Activated T-cell treated with anti-CD3 and anti-CD28 coated beads, Interleukin-2, amount 50 U/mL, for 24 hours (primary cell): Measurements from ENCODE around the gene PYY.
"Not testable (repeated sequence)": the region's sequence is repeated elsewhere in the genome, so short reads cannot be mapped to it uniquely, and the experiment has no call there.

Experiments
- DNase-seq: peaks from one replicate; pipeline ENCODE4 v3.0.0-alpha.2; 2020
- H3K27ac Mint-ChIP-seq: 2 replicates; pipeline ENCODE4 v1.8.0; 2020; ENCODE audit warnings: mild to moderate bottlenecking, mixed read lengths
- H3K27me3 Mint-ChIP-seq: 2 replicates; pipeline ENCODE4 v1.8.0; 2020; ENCODE audit warnings: mixed read lengths
- H3K36me3 Mint-ChIP-seq: 2 replicates; pipeline ENCODE4 v1.8.0; 2020; ENCODE audit warnings: low read depth, mixed read lengths
- H3K4me1 Mint-ChIP-seq: 2 replicates; pipeline ENCODE4 v1.8.0; 2020; ENCODE audit warnings: low read depth, mixed read lengths
- H3K4me3 Mint-ChIP-seq: 2 replicates; pipeline ENCODE4 v1.8.0; 2020; ENCODE audit warnings: mild to moderate bottlenecking, moderate library complexity, mixed read lengths
- H3K9me3 Mint-ChIP-seq: 2 replicates; pipeline ENCODE4 v1.8.0; 2020; ENCODE audit warnings: mixed read lengths

Gene PYY

DNA sequence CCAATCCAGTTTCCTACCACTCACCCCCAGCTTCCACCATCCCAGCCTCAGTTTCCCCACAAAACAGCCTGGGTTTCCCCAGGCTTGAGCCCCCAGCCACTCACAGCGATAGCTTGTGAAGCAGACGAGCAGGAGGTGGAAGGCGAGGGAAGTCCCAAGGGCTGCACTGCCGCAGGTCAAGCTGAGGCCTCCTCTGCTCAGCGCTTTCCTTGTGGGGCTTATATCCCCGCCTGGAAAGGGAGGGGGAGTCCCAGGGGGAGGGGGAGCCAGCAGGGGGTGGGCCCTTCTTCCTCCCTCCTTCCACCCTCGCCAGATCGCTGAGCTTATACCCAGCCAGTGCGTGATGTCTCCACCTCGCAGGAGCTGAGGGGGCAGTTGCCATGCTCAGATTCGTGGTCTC lies at the start of gene PYY:
Gene PYY, minus strand, starts transcription at position 195 of the 400 bp plus-strand sequence. CDS start 457 bp downstream, outside the sequence.
- Mint-ChIP-seq H3K4me1 (peaks cover 3% of the 10 kb centered on the region), H3K36me3 (no peaks in the 10 kb centered on the region), H3K9me3 (no peaks in the 10 kb centered on the region), H3K27me3 (peaks cover 60% of the 10 kb centered on the region), H3K4me3 (peak within 1 kb of the TSS; percentile 51), H3K27ac (no peak within 1 kb of the TSS)
- DNase-seq: no peak

DNA sequence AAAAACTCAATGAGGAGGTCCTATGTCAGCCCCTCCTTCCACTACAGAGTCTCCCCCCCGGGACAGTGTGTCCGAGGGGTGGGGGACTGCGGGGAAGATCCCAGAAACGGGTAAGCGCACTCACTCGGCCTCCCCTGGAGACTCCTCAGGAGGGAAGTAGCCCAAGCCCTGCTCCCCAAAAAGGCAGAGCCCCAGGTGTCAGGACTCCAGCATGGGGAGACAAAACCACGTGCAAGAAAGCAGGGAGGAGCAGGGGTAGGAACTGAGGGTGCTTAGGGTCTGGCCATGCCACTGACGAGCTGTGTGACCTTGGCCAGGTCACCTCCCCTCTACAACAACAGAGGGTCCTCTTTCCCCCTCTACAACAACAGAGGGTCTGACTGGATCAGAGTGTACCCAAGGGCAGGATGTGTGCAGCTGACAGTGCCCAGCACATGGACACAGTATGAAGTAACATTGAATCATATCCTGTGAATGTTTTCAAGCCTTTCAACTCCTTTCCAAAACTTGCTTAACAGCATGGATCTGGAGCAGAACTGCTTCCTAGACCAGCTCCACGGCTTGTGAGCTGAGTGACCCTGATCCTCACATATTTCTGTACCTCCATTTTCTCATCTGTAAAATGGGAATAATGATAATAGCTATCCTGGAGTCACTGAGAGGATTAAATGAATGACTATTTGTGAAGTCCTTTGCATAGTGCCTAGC lies 48.6 kb upstream of the PYY start:
- DNase-seq: no peak
- Mint-ChIP-seq H3K36me3 (no peaks in the 10 kb centered on the region), H3K4me1 (peaks cover 12% of the 10 kb centered on the region), H3K4me3 (no peak overlapping the region), H3K9me3 (no peaks in the 10 kb centered on the region), H3K27ac (no peak overlapping the region), H3K27me3 (peaks cover 25% of the 10 kb centered on the region)

DNA sequence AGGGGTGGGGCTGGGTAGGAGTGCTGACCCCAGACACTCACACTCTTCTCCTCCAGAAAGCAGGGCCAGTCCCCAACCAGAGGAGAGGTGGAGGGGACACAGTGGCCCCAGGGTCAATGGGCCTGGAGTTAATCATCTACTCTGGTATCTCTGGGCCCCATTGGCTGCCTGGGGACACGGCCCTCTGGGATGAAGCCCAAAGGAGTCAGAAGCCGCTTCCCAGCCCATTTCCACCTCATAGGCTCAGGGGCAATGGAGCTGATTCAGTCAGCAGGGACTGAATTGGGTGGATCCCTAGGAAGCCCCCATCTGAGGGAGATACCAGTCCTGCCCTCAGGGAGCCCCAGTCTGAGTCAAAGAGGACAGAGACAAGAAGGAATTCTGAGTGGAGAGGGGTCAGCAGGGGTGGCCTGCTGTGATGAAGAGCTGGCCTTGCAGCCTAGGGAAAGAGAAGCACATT lies 47.8 kb upstream of the PYY start:
- Mint-ChIP-seq H3K9me3 (no peaks in the 10 kb centered on the region), H3K36me3 (no peaks in the 10 kb centered on the region), H3K27ac (no peak overlapping the region), H3K4me1 (peaks cover 8% of the 10 kb centered on the region), H3K27me3 (peaks cover 26% of the 10 kb centered on the region), H3K4me3 (no peak overlapping the region)
- DNase-seq: no peak

DNA sequence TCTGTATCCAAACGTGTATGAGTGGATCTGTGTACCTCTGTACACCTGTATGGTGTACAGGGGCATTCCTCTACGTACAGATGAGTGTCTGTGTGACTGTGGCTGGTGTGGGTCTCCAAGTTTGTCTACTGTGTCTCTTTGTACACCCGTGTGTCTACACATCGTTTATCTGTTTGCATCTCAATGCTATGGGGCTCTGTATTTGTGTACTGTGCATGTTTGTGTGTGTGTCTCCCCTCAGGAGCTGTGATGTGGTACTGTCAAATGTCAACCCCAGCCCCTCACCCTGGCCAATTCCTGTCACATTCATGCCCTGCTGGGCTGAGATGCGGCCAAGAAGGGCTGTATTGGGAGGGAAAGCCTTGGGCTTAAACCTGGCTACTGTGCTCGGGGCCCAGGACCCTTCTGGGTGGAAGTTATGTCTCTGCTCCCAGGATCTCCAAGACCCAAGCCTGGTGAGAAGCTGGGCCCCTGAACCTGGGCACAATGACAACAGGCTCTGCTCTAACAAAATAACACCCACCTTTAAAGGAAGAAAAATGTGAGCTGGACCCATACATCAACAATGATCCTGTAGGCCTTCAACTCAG lies 47.2 kb upstream of the PYY start:
- Mint-ChIP-seq H3K4me3 (no peak overlapping the region), H3K36me3 (no peaks in the 10 kb centered on the region), H3K27ac (no peak overlapping the region), H3K27me3 (peaks cover 26% of the 10 kb centered on the region), H3K4me1 (peaks cover 3% of the 10 kb centered on the region), H3K9me3 (no peaks in the 10 kb centered on the region)
- DNase-seq: no peak

DNA sequence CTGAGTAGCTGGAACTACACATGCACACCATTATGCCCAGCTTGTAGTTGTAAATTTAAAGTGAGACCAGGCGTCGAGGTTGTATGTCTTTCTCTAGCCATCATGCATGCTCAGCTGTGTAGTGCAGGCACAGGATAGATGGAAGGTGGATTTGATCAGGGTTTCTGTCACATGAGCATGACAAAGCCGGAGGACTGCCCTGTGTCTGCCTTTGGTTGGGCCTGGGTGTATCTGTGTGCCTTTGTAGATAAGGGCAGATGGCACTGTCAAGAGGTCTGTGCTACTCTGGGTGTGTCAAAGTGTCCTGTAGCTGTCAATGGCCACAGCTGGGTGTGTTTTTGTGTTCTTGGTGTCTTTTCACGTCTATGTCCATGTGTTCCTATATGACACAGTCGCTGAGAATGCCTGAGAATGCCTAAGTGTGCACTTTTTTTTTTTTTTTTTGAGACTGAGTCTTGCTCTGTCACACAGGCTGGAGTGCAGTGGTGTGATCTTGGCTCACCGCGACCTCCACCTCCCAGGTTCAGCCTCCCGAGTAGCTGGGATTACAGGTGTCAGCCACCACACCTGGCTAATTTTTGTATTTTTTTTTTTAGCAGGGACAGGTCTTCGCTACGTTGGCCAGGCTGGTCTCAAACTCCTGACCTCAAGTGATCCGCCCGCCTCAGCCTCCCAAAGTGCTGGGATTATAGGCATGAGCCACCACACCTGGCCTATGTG lies 46.6 kb upstream of the PYY start:
- Mint-ChIP-seq H3K27me3 (peaks cover 22% of the 10 kb centered on the region), H3K4me3 (no peak overlapping the region), H3K9me3 (no peaks in the 10 kb centered on the region), H3K27ac (no peak overlapping the region), H3K4me1 (peaks cover 1% of the 10 kb centered on the region), H3K36me3 (no peaks in the 10 kb centered on the region)
- DNase-seq: no peak

DNA sequence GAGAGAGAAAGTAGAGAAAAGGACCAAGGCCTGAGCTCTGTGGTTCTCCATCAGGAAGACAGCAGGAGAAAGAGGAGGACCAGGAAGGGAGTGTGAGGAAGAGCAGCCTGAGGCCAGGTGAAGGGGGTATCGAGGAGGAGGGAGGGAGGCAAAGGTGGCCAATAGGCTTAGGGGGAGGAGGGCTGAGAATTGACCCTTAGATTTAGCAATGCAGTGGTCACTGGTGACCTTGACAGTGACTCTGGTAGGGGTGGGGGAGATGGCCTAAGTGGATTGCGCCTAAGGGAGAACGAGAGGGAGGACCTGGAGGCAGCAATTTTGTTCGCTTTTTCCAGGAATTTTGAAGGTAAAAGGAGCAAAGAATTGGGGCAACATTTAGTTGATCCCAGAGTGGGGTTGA lies 45.3 kb upstream of the PYY start:
- H3K27me3 Mint-ChIP-seq: peaks cover 27% of the 10 kb centered on the region
- H3K36me3 Mint-ChIP-seq: no peaks in the 10 kb centered on the region
- no peak overlapping the region for H3K27ac Mint-ChIP-seq
- DNase-seq: no peak
- peaks cover 4% of the 10 kb centered on the region for H3K4me1 Mint-ChIP-seq
- H3K4me3 Mint-ChIP-seq: no peak overlapping the region
- no peaks in the 10 kb centered on the region for H3K9me3 Mint-ChIP-seq

DNA sequence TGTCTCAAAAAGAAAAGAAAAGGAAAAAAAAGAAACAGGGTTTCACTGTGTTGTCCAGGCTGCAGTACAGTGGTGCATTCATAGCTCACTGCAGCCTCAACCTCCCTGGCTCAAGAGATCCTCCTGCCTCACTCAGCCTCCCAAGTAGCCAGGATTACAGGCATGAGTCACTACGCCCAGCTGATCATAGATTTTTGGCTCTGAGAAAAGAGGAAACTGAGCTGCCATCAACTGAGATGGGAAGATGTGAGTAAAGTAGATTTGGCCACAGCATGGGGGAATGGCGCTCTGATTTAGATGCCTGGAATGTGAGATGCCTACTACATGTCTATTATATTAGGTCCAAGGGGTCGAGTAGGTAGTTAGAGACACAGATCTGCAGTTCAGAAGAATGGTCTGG lies 44.8 kb upstream of the PYY start:
- no peaks in the 10 kb centered on the region for H3K9me3 Mint-ChIP-seq
- no peak for DNase-seq
- no peak overlapping the region for H3K4me3 Mint-ChIP-seq
- no peak overlapping the region for H3K27ac Mint-ChIP-seq
- peaks cover 27% of the 10 kb centered on the region for H3K27me3 Mint-ChIP-seq
- no peaks in the 10 kb centered on the region for H3K36me3 Mint-ChIP-seq
- peaks cover 4% of the 10 kb centered on the region for H3K4me1 Mint-ChIP-seq

DNA sequence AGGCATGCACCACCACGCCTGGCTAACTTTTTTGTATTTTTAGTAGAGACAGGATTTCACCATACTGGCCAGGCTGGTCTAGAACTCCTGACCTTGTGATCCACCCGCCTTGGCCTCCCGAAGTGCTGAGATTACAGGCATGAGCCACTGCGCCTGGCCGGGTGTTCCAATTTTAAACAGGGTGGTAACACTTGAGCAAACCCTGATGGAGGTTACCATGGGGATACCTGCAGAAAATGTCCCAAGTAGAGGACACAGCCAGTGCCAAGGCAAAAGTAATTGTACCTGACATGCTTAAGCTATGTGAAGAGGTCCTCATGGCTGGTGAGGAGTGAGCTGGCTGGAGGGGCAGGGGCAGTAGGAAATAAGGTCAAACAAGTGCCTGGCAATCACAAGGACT lies 43.4 kb upstream of the PYY start:
- H3K9me3 Mint-ChIP-seq, DNase-seq, H3K27ac Mint-ChIP-seq, H3K4me1 Mint-ChIP-seq, H3K36me3 Mint-ChIP-seq, H3K4me3 Mint-ChIP-seq: not testable (repeated sequence)
- H3K27me3 Mint-ChIP-seq: peaks cover 31% of the 10 kb centered on the region

DNA sequence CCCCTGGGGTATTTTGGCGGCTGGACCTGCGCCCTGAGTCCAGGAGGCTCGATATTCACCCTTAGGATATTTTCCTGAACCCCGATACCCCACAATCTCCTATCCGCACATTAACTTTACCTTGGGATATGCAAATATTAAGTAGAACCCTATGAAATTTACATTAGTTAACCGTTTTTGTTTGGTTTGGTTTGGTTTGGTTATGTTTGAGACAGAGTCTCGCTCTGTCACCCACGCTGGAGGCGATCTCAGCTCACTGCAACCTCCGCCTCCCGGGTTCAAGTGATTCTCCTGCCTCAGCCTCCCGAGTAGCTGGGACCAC lies 41.4 kb upstream of the PYY start:
- DNase-seq: no peak
- H3K9me3 Mint-ChIP-seq: no peaks in the 10 kb centered on the region
- H3K4me1 Mint-ChIP-seq: peaks cover 4% of the 10 kb centered on the region
- no peaks in the 10 kb centered on the region for H3K36me3 Mint-ChIP-seq
- H3K27ac Mint-ChIP-seq: no peak overlapping the region
- H3K27me3 Mint-ChIP-seq: peaks cover 31% of the 10 kb centered on the region
- no peak overlapping the region for H3K4me3 Mint-ChIP-seq

DNA sequence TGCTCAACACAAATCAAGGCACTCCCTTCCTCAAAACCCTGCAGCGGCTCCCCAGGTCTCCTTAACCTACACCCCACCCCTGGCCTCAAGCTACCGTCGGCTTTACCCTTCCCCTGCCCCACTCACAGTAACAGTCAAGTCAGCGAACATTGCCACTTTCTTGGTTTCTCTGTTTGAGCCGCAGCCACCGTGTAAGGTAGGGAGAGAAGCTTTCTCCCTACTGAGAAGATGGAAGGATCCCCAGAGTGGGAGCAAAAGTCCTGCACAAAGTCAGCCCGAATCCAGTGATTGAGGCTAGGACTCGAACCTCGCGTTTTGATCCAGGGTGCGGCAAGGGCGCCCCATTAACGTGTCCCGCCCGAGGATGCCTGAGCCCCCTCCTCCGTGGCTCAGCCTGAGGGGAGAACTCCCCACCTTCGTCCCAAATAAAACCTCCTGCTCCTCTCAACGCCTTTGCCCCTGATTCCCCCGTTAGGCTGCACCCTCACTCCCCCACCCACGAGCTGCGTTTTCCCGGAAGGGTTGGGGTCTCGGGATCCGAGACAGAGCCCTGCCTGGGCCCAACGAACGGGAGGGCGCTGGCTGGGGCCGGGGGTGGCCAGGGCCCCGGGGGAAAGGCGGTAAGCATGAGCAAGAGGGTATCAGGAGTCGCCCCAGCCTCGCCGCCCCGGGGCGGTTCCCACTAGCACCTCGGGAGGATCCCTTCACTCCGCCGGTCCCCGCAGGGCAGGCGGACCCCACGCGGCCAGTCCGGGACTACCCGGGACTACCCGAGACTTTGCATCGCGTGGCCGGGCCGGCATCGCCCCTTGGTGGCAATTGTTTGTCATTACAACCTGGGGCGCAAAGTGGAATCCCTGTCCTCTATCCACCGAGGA lies 40.8 kb upstream of the PYY start:
- peaks cover 4% of the 10 kb centered on the region for H3K4me1 Mint-ChIP-seq
- peaks cover 31% of the 10 kb centered on the region for H3K27me3 Mint-ChIP-seq
- H3K9me3 Mint-ChIP-seq: no peaks in the 10 kb centered on the region
- H3K36me3 Mint-ChIP-seq: no peaks in the 10 kb centered on the region
- peak overlapping the region; percentile 15 for H3K4me3 Mint-ChIP-seq
- H3K27ac Mint-ChIP-seq: no peak overlapping the region
- peak; percentile 81 for DNase-seq

DNA sequence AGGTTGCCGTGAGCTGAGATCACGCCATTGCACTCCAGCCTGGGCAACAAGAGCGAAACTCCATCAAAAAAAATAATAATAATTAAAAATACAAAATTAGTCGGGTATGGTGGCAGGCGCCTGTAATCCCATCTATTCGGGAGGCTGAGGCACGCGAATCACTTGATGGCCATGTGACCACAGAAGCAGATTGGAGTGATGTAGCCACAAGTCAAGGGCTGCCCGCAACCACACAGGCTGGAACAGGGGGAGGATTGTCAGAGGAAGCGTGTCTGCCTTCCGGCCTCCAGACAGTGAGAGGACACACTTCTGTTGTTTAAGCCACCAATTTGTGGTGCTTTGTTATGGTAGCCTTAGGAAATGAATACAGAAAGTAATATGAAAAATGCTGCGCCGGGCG lies 38.9 kb upstream of the PYY start:
- H3K27me3 Mint-ChIP-seq: peaks cover 31% of the 10 kb centered on the region
- no peaks in the 10 kb centered on the region for H3K9me3 Mint-ChIP-seq
- H3K4me1 Mint-ChIP-seq: peaks cover 4% of the 10 kb centered on the region
- DNase-seq: no peak
- no peaks in the 10 kb centered on the region for H3K36me3 Mint-ChIP-seq
- no peak overlapping the region for H3K27ac Mint-ChIP-seq
- no peak overlapping the region for H3K4me3 Mint-ChIP-seq

DNA sequence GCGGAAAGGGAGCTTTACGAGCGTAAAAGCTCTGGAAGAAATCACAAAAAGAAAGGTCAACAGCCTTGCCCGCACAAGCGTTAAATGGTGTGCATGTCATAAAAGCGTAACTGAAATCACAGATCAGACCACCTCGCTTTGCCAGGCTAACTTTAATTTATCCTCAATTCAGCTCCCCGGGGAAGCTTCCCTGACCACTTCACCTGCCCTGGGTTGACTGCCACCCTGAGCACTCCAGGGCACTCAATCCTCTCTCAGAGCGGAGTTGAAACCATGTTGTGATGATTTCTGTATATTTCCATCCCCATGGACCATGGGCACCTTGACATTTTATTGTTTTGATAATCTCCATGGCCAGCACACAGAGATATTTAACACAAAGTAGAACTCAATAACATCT lies 34.6 kb upstream of the PYY start:
- Mint-ChIP-seq H3K27ac (no peak overlapping the region), H3K4me1 (peaks cover 4% of the 10 kb centered on the region), H3K27me3 (peaks cover 37% of the 10 kb centered on the region), H3K9me3 (no peaks in the 10 kb centered on the region), H3K36me3 (no peaks in the 10 kb centered on the region), H3K4me3 (no peak overlapping the region)
- no peak for DNase-seq

DNA sequence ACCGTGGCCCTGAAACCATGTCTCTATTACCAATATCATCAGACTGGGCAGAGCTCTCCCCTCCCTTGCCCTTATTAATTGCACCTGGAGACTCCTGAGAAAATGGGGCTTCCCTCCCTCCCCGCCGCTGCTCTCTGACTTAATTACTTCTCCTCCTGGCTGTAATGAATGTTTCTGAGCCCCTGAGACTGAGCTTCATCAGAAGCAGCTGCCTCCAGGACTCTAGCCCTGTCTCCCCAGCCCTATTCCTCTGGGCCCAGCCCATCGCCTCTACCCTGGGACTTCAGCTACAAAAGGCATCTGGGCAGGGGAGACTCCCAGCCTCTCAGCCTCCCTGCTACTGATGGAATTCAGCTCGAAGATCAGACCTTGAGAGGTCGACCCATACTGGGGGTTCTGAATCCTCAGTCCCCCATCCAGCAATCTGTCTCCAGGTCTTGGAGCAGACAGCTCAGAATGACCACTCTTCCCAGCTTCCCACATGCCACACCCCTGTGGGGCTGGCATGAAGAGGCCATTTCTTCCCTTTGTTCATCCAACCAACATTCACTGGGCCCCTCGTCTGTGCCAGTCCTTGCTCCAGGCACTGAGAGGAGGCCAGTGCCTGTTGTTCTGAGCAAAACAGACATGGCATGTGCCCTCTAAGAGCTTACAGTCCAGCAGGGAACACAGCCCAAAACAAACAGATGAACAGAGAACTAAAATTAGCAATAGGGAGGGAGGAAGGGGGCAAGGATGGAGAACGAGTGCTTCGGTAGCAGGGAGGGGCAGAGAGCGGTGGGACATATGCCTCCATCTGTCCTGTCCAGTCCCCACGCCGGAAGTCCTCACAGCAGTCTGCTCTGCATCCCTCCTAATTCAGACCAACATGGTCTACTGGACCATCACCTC lies 33.6 kb upstream of the PYY start:
- Mint-ChIP-seq H3K4me3 (no peak overlapping the region), H3K4me1 (peaks cover 5% of the 10 kb centered on the region), H3K36me3 (no peaks in the 10 kb centered on the region), H3K27ac (no peak overlapping the region), H3K27me3 (peaks cover 42% of the 10 kb centered on the region), H3K9me3 (no peaks in the 10 kb centered on the region)
- DNase-seq: no peak
